T1000 (cell line): ENCODE data around the gene ASB8.

Source experiments
- DNase-seq: peaks from one replicate; lab custom pipeline; 2025; ENCODE audit warnings: mixed read lengths; lab: John Stamatoyannopoulos, UW

The ASB8 gene

GRCh38 chr12:48105867-48106680 lies 51.2 kb downstream of the ASB8 start, which contains the start of gene SENP1:
TSS of gene SENP1 (minus strand) at chr12:48106079. CDS start at chr12:48101472, 4,607 bp downstream.
- DNase-seq, result peak; percentile 87

GRCh38 chr12:48105321-48105866 lies 51.9 kb downstream of the ASB8 start:
- no peak for DNase-seq

DNA sequence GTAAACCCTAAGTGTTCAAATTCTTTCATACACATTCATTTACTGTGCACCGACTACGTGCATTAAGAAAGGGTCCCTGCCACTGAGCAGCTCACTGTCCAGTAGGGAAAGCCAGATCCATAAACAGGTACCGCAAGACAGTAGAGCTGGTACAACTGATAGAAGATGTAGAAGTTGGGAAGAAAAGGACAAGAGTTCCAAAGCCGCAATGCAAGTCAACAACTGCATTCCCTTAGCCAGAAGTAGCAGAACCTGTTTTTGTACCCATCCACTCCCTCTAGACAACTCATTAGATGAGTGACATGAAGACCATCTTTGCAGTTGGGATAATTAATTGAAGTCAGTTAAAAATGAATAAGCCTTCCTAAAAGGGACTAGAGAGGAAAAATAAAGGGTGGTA lies 52.8 kb downstream of the ASB8 start:
- no peak for DNase-seq
